MCF 10A (cell line): Measurements from ENCODE around the gene CLIC1. TPM values are rescaled to one million over a fixed set of nuclear protein-coding genes. Genes with fewer than 3 reads are reported as not detected.

ENCODE experiments used
- BruUV-seq: library from RNA; stranded (reverse); fragments of 400-500 nt; replicated peaks from 2 replicates; lab custom pipeline; 2021; lab: Mats Ljungman, UMichigan
- CTCF ChIA-PET: fragments of 300-600 bp; sonication (Branson Sonifier 250); formaldehyde crosslinking; extraction: SDS; loops from one replicate; lab custom pipeline; 2021; ENCODE audit warnings: antibody characterized with exemption, inconsistent platforms; lab: Yijun Ruan, JAX
- POLR2A ChIA-PET: fragments of 300-600, 350-650 bp; sonication (Branson Sonifier 250); formaldehyde crosslinking; extraction: SDS; loops from one replicate; lab custom pipeline; 2020; ENCODE audit warnings: antibody characterized with exemption, inconsistent platforms; lab: Yijun Ruan, JAX
- DNase-seq: peaks from one replicate; pipeline ENCODE4 v3.0.0-alpha.2; 2018; ENCODE audit not compliant: unreplicated experiment
- H3K27ac Mint-ChIP-seq: one replicate; pipeline ENCODE4 v1.8.0; 2022; ENCODE audit warnings: mild to moderate bottlenecking, low read depth, mixed read lengths; ENCODE audit not compliant: unreplicated experiment
- H3K27me3 Mint-ChIP-seq: one replicate; pipeline ENCODE4 v1.8.0; 2022; ENCODE audit warnings: mixed read lengths; ENCODE audit not compliant: insufficient read depth, unreplicated experiment
- H3K36me3 Mint-ChIP-seq: one replicate; pipeline ENCODE4 v1.8.0; 2022; ENCODE audit warnings: mild to moderate bottlenecking, moderate library complexity, mixed read lengths; ENCODE audit not compliant: insufficient read depth, unreplicated experiment
- H3K4me1 Mint-ChIP-seq: one replicate; pipeline ENCODE4 v1.8.0; 2022; ENCODE audit warnings: mixed read lengths; ENCODE audit not compliant: insufficient read depth, unreplicated experiment
- H3K4me3 Mint-ChIP-seq: one replicate; pipeline ENCODE4 v1.8.0; 2022; ENCODE audit warnings: mild to moderate bottlenecking, moderate library complexity, mixed read lengths; ENCODE audit not compliant: unreplicated experiment
- H3K9me3 Mint-ChIP-seq: one replicate; pipeline ENCODE4 v1.8.0; 2022; ENCODE audit warnings: mixed read lengths; ENCODE audit not compliant: unreplicated experiment
- CTCF ChIP-seq: fragments of 200-600 bp; IDR thresholded peaks from one replicate; pipeline ENCODE4 v1.8.0; 2022; ENCODE audit warnings: antibody characterized with exemption, mild to moderate bottlenecking; ENCODE audit not compliant: unreplicated experiment
- intact Hi-C: fragments of 100-400 bp; cut with micrococcal nuclease; formaldehyde crosslinking; loops from 2 replicates; pipeline ENCODE4 v1.14.1; 2022
- total RNA-seq: library from RNA; stranded (reverse); gene quantifications from 2 replicates; pipeline ENCODE4 v1.2.3, GENCODE V29; 2022

Gene CLIC1
- total RNA-seq, 1 experiment from 2014 or later = 511 TPM

- H3K9me3 Mint-ChIP-seq = no peaks in the 10 kb centered on the region
- POLR2A ChIA-PET = interaction anchor here (0.6 to 7.0 kb wide), 34 partner anchors 9 to 1537 kb away, joined by 3 to 90 read pairs (median 6); partner anchors contain the start of genes ABHD16A, B3GALT4, BAG6 and C6orf47
These were observed 3.5 kb upstream of the CLIC1 start, which contains the start of gene MSH5 for GRCh38 chr6:31739639-31740396. MSH5 (plus strand) TSS chr6:31740005; CDS start chr6:31740467, 462 bp downstream.

GRCh38 chr6:31737991-31738979 lies 2.0 kb upstream of the CLIC1 start:
- intact Hi-C loops = loop anchor here (2.0 kb wide), 1 partner anchor 35 kb away; the partner anchor contains the start of gene ABHD16A
- peak overlapping the region; percentile 10 for H3K4me3 Mint-ChIP-seq
- peaks cover 40% of the 10 kb centered on the region for H3K4me1 Mint-ChIP-seq
- H3K27me3 Mint-ChIP-seq = no peaks in the 10 kb centered on the region
- ChIA-PET CTCF (interaction anchor here (0.6 to 1.7 kb wide), 8 partner anchors 9 to 92 kb away, joined by 3 to 5 read pairs (median 4); partner anchors contain the start of genes DDAH2, HSPA1A, HSPA1L and LSM2), POLR2A (interaction anchor here (0.6 to 11.8 kb wide), 18 partner anchors 11 to 1545 kb away, joined by 3 to 95 read pairs (median 8); partner anchors contain the start of genes BAG6, CSNK2B, EHMT2 and GPANK1)
- no peaks in the 10 kb centered on the region for H3K9me3 Mint-ChIP-seq
- H3K36me3 Mint-ChIP-seq = peaks cover 12% of the 10 kb centered on the region
- peak overlapping the region; percentile 81 for H3K27ac Mint-ChIP-seq
- peak; percentile 57 for DNase-seq
- no TSS peak for BruUV-seq
- TF ChIP-seq CTCF = no peak

More at GRCh38 chr6:31739639-31740396, 3.5 kb upstream of the CLIC1 start, which contains the start of gene MSH5:
- peak within 1 kb of the TSS; percentile 88 for H3K4me3 Mint-ChIP-seq
- DNase-seq = peak; percentile 99
- H3K27me3 Mint-ChIP-seq = no peaks in the 10 kb centered on the region
- intact Hi-C loops = loop anchor here (2.0 kb wide), 1 partner anchor 37 kb away; the partner anchor contains the start of gene ABHD16A
- CTCF ChIA-PET = interaction anchor here (0.5 to 1.6 kb wide), 5 partner anchors 9 to 67 kb away, joined by 3 to 7 read pairs (median 4); partner anchors contain the start of gene LSM2
- BruUV-seq = TSS peak; percentile 56
- peak within 1 kb of the TSS; percentile 81 for H3K27ac Mint-ChIP-seq
- TF ChIP-seq CTCF = no peak
- no peaks in the 10 kb centered on the region for H3K36me3 Mint-ChIP-seq
- H3K4me1 Mint-ChIP-seq = peaks cover 40% of the 10 kb centered on the region

GRCh38 chr6:31737315-31737990 lies 1.1 kb upstream of the CLIC1 start:
- H3K4me3 Mint-ChIP-seq = peak overlapping the region; percentile 10
- H3K9me3 Mint-ChIP-seq = no peaks in the 10 kb centered on the region
- no peaks in the 10 kb centered on the region for H3K27me3 Mint-ChIP-seq
- ChIA-PET POLR2A (interaction anchor here (1.0 to 11.8 kb wide), 12 partner anchors 12 to 96 kb away, joined by 3 to 95 read pairs (median 15); partner anchors contain the start of genes ABHD16A, CSNK2B, GPANK1 and HSPA1A), CTCF (interaction anchor here (0.6 to 1.7 kb wide), 5 partner anchors 32 to 102 kb away, joined by 3 to 5 read pairs (median 4); partner anchors contain the start of genes HSPA1A and HSPA1L)
- H3K27ac Mint-ChIP-seq = peak overlapping the region; percentile 81
- BruUV-seq = no TSS peak
- H3K36me3 Mint-ChIP-seq = peaks cover 20% of the 10 kb centered on the region
- H3K4me1 Mint-ChIP-seq = peaks cover 40% of the 10 kb centered on the region
- intact Hi-C loops = no loop called here
- TF ChIP-seq CTCF = no peak
- DNase-seq = no peak
